ENCODE data around the gene BUB1.

GRCh38 chr2:110660558-110660957 lies 17.3 kb downstream of the BUB1 start:
- TF ChIP-seq EZH2 (IDR thresholded peaks at IDR 0.05; ENCODE audit: low read length, missing control alignments) (no peak), CTCF (conservative IDR thresholded peaks at IDR 0.05 in 1 of 2, IDR thresholded peaks at IDR 0.05 in 1 of 2; ENCODE audit: low read depth in 1 of 2, low read length in 2 of 2) (no peak)
